Measurements from ENCODE around the gene CEBPA.

- TF ChIP-seq, protein P1, sequence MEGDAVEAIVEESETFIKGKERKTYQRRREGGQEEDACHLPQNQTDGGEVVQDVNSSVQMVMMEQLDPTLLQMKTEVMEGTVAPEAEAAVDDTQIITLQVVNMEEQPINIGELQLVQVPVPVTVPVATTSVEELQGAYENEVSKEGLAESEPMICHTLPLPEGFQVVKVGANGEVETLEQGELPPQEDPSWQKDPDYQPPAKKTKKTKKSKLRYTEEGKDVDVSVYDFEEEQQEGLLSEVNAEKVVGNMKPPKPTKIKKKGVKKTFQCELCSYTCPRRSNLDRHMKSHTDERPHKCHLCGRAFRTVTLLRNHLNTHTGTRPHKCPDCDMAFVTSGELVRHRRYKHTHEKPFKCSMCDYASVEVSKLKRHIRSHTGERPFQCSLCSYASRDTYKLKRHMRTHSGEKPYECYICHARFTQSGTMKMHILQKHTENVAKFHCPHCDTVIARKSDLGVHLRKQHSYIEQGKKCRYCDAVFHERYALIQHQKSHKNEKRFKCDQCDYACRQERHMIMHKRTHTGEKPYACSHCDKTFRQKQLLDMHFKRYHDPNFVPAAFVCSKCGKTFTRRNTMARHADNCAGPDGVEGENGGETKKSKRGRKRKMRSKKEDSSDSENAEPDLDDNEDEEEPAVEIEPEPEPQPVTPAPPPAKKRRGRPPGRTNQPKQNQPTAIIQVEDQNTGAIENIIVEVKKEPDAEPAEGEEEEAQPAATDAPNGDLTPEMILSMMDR (conservative IDR thresholded peaks at IDR 0.05; ENCODE audit: low read length) = no peak
- TF ChIP-seq EZH2phosphoT487 (IDR thresholded peaks at IDR 0.05; ENCODE audit: borderline replicate concordance, low read depth, low read length) = no peak
These were observed 42.2 kb upstream of the CEBPA start for GRCh38 chr19:33344573-33344925.

Data from OCI-LY7 (cell line).